ENCODE data around the gene TGFBR3L. TPM values are rescaled to one million over a fixed set of nuclear protein-coding genes. Genes with fewer than 3 reads are reported as not detected.

TGFBR3L gene
- total and polyA plus RNA-seq, 10 of the 15 experiments (the other 5 are each of a cell fraction or from before 2014, with no cell fraction given): 0.20 to 0.23 TPM; not detected in 8

DNA sequence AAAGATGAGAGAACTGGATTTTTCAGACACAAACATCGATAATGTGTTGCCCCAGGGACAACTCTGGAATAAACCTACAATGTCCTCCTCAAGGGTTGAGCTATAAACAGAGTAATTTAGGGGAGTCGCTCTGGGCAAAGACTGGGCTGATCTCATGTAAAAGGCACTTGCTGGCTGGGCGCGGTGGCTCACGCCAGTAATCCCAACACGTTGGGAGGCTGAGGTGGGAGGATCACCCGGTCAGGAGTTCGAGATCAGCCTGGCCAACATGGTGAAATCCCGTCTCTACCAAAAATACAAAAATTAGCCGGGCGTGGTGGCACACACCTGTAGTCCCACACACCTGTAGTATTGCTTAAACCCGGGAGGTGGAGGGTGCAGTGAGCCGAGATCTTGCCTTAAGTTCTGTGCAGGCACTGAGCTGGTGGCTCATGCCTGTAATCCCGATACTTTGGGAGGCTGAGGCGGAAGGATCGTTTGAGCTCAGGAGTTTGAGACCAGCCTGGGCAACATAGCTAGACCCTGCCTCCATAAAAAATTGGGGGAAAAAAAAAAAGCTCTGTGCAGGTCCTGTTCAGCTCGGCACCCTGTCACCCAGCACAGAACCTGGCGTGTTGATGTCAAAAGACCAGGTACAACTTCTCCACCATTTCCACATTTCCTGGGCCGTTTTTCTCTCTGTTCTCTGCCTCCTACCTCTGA lies 27.4 kb downstream of the TGFBR3L start:
- CTCF ChIA-PET: interaction anchor here (0.8 to 4.3 kb wide), 3 partner anchors 12 to 29 kb away, joined by 3 to 44 read pairs (median 3); partner anchors contain the start of gene SNAPC2

DNA sequence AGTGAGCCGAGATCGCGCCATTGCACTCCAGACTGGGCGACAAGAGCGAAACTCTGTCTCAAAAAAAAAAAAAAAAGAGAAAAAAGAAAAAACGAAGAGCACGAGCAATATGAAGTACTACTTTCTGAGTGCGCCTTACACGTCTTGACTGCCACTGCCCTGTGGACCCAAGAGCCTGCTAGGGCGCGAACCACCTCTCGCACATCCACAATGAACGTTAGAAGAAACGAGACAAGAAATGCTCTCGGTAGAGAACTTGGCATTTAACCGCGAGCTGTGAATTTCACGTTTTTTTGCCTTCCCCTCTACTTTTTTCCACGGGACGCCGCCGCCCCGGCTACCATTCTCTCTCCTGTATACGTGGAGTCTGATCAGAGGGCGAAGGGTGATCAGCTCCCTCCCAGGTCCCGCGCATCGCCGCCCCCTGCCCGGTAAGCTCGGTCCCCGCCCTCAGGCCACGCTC lies 28.4 kb downstream of the TGFBR3L start:
- Histone ChIP-seq H3K4me1 (ENCODE audit: control insufficient read depth, insufficient read depth, low read length) (peaks cover 7% of the 10 kb centered on the region), H3K4me3 (peak overlapping the region; percentile 89), H3K4me2 (ENCODE audit: control insufficient read depth, insufficient read depth) (peak overlapping the region; percentile 58), H4K20me1 (ENCODE audit: control insufficient read depth, insufficient read depth) (no peaks in the 10 kb centered on the region), H3K36me3 (ENCODE audit: control insufficient read depth in 2 of 2, insufficient read depth in 2 of 2, low read length in 1 of 2) (peaks cover 0 to 7% of the 10 kb centered on the region in 2 experiments; a peak in 3 of 4 replicates), H2AFZ (ENCODE audit: control insufficient read depth, low read depth, low read length) (peak overlapping the region; percentile 83), H3K79me2 (ENCODE audit: control insufficient read depth, insufficient read depth, low read length) (peaks cover 23% of the 10 kb centered on the region), H3K27me3 (replicated peaks in 1 of 2; ENCODE audit: control insufficient read depth in 2 of 2, insufficient read depth in 2 of 2, low read length in 1 of 2) (no peaks in the 10 kb centered on the region), H3K27ac (ENCODE audit: control insufficient read depth, insufficient read depth) (peak overlapping the region; percentile 77), H3K9ac (ENCODE audit: control insufficient read depth, insufficient read depth, low read length) (peak overlapping the region; percentile 80), H3K9me3 (replicated peaks; ENCODE audit: control insufficient read depth, insufficient read depth, low read length) (no peaks in the 10 kb centered on the region)
- in situ Hi-C loops (cut with MboI) (loop anchor here (10.0 kb wide), 1 partner anchor 312 kb away; no protein-coding TSS in a partner anchor), intact Hi-C loops (cut with micrococcal nuclease; ENCODE audit: unreplicated experiment) (loop anchor here (10.0 kb wide), 1 partner anchor 212 kb away; no protein-coding TSS in a partner anchor)
- no TSS peak for BruUV-seq (replicated peaks)
- WGBS (ENCODE audit: insufficient coverage, insufficient replicate concordance, low lambda C conversion rate, missing lambda C conversion rate): 7% methylated on average over 33 of the region's 33 CpGs
- CTCF ChIA-PET: interaction anchor here (0.5 to 4.3 kb wide), 20 partner anchors 11 to 576 kb away, joined by 3 to 55 read pairs (median 7); partner anchors contain the start of genes ELAVL1, MAP2K7, SNAPC2 and ZNF414
- DNase-seq (ENCODE audit: low read depth, low spot score): no peak
- no peak for FAIRE-seq
- POLR2A ChIA-PET: interaction anchor here (0.5 to 2.4 kb wide), 6 partner anchors 13 to 1339 kb away, joined by 3 to 18 read pairs (median 4); partner anchors contain the start of genes RAB11B and SNAPC2
- RAD21 ChIA-PET (ENCODE audit: unreplicated experiment): interaction anchor here (1.0 to 2.3 kb wide), 9 partner anchors 13 to 379 kb away, joined by 3 to 17 read pairs (median 10); partner anchors contain the start of genes ELAVL1, NDUFA7, RPS28 and SNAPC2
- peak; percentile 29 for ATAC-seq
- SMC1A ChIA-PET (ENCODE audit: uncharacterized antibody, unreplicated experiment): interaction anchor here (1.0 to 3.1 kb wide), 5 partner anchors 14 to 268 kb away, joined by 3 to 29 read pairs (median 3); partner anchors contain the start of gene ELAVL1
- TF ChIP-seq HDAC6 (IDR thresholded peaks at IDR 0.05; ENCODE audit: unreplicated experiment) (no peak), SREBF2 (IDR thresholded peaks at IDR 0.05; ENCODE audit: low read length) (no peak), CBFB (IDR thresholded peaks at IDR 0.05; ENCODE audit: low read depth) (no peak), CEBPB (IDR thresholded peaks at IDR 0.05; ENCODE audit: borderline replicate concordance in 1 of 2, low read depth in 2 of 2, low read length in 2 of 2) (no peak)
- TF ChIP-seq, protein P1, sequence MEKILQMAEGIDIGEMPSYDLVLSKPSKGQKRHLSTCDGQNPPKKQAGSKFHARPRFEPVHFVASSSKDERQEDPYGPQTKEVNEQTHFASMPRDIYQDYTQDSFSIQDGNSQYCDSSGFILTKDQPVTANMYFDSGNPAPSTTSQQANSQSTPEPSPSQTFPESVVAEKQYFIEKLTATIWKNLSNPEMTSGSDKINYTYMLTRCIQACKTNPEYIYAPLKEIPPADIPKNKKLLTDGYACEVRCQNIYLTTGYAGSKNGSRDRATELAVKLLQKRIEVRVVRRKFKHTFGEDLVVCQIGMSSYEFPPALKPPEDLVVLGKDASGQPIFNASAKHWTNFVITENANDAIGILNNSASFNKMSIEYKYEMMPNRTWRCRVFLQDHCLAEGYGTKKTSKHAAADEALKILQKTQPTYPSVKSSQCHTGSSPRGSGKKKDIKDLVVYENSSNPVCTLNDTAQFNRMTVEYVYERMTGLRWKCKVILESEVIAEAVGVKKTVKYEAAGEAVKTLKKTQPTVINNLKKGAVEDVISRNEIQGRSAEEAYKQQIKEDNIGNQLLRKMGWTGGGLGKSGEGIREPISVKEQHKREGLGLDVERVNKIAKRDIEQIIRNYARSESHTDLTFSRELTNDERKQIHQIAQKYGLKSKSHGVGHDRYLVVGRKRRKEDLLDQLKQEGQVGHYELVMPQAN (conservative IDR thresholded peaks at IDR 0.05): no peak
- TF ChIP-seq, protein P2, sequence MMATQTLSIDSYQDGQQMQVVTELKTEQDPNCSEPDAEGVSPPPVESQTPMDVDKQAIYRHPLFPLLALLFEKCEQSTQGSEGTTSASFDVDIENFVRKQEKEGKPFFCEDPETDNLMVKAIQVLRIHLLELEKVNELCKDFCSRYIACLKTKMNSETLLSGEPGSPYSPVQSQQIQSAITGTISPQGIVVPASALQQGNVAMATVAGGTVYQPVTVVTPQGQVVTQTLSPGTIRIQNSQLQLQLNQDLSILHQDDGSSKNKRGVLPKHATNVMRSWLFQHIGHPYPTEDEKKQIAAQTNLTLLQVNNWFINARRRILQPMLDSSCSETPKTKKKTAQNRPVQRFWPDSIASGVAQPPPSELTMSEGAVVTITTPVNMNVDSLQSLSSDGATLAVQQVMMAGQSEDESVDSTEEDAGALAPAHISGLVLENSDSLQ (IDR thresholded peaks at IDR 0.05): no peak
- TF ChIP-seq, protein P3, sequence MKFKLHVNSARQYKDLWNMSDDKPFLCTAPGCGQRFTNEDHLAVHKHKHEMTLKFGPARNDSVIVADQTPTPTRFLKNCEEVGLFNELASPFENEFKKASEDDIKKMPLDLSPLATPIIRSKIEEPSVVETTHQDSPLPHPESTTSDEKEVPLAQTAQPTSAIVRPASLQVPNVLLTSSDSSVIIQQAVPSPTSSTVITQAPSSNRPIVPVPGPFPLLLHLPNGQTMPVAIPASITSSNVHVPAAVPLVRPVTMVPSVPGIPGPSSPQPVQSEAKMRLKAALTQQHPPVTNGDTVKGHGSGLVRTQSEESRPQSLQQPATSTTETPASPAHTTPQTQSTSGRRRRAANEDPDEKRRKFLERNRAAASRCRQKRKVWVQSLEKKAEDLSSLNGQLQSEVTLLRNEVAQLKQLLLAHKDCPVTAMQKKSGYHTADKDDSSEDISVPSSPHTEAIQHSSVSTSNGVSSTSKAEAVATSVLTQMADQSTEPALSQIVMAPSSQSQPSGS (IDR thresholded peaks at IDR 0.05; ENCODE audit: low read length): no peak

More for the DNA sequence above, 27.4 kb downstream of the TGFBR3L start:
- H3K27ac ChIP-seq (ENCODE audit: control insufficient read depth, insufficient read depth): no peak overlapping the region
- peaks cover 7% of the 10 kb centered on the region for H3K4me1 ChIP-seq (ENCODE audit: control insufficient read depth, insufficient read depth, low read length)
- TF ChIP-seq KAT2A (conservative IDR thresholded peaks at IDR 0.05; ENCODE audit: control insufficient read depth, low read depth, low read length) (no peak), SIX5 (IDR thresholded peaks at IDR 0.05; ENCODE audit: low read depth, low read length, severe bottlenecking) (no peak)
- H2AFZ ChIP-seq (ENCODE audit: control insufficient read depth, low read depth, low read length): no peak overlapping the region
- in situ Hi-C loops (cut with MboI) (loop anchor here (10.0 kb wide), 1 partner anchor 313 kb away; no protein-coding TSS in a partner anchor), intact Hi-C loops (cut with micrococcal nuclease; ENCODE audit: unreplicated experiment) (loop anchor here (10.0 kb wide), 1 partner anchor 213 kb away; no protein-coding TSS in a partner anchor)
- peak overlapping the region; percentile 80 for H3K9ac ChIP-seq (ENCODE audit: control insufficient read depth, insufficient read depth, low read length)
- RAD21 ChIA-PET (ENCODE audit: unreplicated experiment): no interaction called here
- H3K4me3 ChIP-seq: peak overlapping the region; percentile 89; the same call in 1 of the 2 replicates
- H3K36me3 ChIP-seq (ENCODE audit: control insufficient read depth in 2 of 2, insufficient read depth in 2 of 2, low read length in 1 of 2): peaks cover 2 to 12% of the 10 kb centered on the region in 2 experiments; a peak in 3 of 4 replicates
- FAIRE-seq (no peak), ATAC-seq (no peak), DNase-seq (ENCODE audit: low read depth, low spot score) (no peak)
- SMC1A ChIA-PET (ENCODE audit: uncharacterized antibody, unreplicated experiment): interaction anchor here (1.0 kb wide), 1 partner anchor 13 kb away, joined by 3 read pairs; no protein-coding TSS in a partner anchor
- H3K27me3 ChIP-seq (replicated peaks in 1 of 2; ENCODE audit: control insufficient read depth in 2 of 2, insufficient read depth in 2 of 2, low read length in 1 of 2): no peaks in the 10 kb centered on the region
- peak overlapping the region; percentile 58 for H3K4me2 ChIP-seq (ENCODE audit: control insufficient read depth, insufficient read depth)
- no peaks in the 10 kb centered on the region for H4K20me1 ChIP-seq (ENCODE audit: control insufficient read depth, insufficient read depth)
- peaks cover 23% of the 10 kb centered on the region for H3K79me2 ChIP-seq (ENCODE audit: control insufficient read depth, insufficient read depth, low read length)
- no peaks in the 10 kb centered on the region for H3K9me3 ChIP-seq (replicated peaks; ENCODE audit: control insufficient read depth, insufficient read depth, low read length)
- 93% methylated on average over 18 of the region's 19 CpGs for WGBS (ENCODE audit: insufficient coverage, insufficient replicate concordance, low lambda C conversion rate, missing lambda C conversion rate)
- BruUV-seq (replicated peaks): no TSS peak
- POLR2A ChIA-PET: no interaction called here

All from GM12878 (cell line).